Stimulated activated CD8-positive, alpha-beta memory T cell treated with anti-CD3 and anti-CD28 coated beads, Interleukin-12 subunit alpha, Interleukin-12 subunit beta, amount 100 ng/mL, for 4 hours (primary cell): ENCODE results near the gene VSTM2L.

ENCODE experiments used
- DNase-seq: peaks from one replicate; pipeline ENCODE4 v3.0.0-alpha.2; 2020; ENCODE audit warnings: low read depth

Gene VSTM2L

DNA sequence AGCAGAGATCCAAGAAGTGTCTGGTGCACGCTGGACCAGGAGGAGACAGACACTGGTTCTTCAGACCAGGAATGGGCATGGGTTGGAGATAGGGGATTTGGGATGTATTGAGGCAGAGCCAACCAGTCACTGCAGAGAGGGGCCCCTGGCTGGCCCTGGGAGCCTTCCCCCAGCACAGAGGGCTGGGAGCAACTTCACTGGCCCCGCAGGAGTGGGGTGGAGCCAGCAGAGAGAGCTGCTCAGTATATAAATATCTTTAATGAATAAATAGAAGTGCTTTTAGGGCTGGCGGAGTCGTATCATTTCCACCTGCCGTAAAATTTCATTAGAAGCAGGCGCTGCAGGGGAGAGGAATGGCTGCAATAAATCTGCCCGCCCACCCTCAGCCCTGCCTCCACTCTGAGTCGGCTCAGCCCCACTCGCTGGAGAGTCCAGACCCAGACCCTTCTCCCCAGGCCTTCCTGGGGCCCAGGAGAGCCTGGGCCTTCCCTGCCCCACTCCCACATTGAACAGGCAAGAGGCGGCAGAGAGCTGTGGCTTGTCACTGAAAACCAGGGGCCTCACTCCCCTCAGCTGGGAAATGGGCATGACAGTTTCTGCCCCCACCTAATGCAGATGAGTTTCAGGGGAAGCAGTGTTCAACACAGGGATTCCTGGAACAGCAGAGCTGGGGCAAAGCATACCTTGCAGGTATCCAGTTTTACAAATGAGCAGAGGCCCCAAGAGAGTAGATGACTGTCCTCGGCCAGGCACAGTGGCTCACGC is 23.9 kb upstream of the VSTM2L start:
- no peak for DNase-seq

- no peak for DNase-seq
These were observed 23.1 kb upstream of the VSTM2L start for GRCh38 chr20:37879843-37880242.

DNA sequence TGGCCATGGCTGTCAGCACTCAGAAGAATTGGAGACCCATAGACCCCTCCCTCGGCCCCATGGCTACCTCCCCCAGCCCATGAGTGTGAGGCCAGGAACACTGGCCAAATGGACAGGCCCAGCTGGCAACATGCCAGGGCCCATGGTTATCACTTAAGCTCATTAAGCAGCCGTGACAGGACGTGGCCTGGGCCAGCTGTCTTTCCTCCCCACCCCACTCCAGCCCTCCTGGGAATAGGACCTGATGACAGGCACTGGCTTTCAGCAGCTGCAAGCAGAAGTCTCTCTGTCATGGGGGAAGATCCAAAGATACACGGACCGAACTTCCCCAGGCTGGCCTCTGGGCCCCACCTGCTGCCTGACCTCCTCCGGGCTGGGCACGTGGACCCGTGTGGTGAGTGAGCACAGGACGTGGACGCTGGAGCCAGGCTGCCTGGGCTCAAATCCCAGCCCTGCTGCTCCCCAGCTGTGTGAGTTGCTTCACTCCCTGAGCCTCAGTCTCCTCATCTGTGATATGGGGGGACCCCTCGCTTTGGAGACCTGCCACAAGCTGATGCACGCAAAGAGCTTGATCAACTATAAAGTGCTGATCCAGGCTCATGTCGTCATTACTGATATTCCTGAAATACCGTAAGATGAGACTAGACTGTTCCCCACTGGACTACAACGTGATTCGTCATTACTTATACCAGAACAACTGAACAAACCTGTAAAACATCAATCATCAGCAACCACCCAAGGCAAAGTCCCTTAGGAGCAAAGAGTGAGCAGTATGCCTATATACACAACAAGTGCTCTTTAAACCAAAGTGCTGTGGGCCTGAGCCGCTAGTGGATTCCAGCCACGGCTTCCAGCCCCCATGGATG is 22.0 kb upstream of the VSTM2L start:
- DNase-seq: no peak

DNA sequence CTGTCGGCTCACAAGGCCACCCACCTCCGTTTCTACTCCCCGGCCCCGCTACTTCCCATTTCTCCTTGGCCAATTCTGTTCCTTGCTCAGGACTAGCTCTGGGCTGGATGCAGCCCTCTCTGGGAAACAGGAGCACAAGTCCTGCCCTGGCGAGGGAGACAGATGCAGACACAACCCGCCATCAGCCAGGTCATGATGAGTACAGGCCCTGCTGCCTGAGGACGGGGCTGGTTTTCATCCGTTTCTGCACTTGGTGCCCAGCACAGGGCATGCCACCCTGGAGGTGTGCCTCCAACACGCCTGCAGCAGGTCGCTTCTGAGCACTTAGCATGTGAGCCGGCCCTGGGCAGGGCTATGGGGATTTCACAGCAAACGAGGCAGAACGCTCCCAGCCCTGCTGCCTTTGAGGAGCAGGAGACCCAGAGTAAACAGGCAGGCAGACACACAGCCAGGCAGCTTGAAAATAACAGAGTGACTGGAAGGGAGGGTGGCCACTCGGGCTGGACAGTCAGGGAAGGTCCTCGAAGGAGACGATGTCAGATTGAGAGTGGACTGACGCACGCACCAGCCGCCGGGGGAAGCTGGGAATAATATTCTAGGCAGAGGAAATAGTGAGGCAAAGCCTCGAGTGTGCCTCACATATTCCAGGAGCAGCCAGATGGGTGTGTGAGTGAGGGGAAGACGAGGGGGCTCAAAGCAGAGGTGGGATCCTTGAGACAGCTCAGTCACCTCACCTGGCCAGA is 21.2 kb upstream of the VSTM2L start:
- no peak for DNase-seq

DNA sequence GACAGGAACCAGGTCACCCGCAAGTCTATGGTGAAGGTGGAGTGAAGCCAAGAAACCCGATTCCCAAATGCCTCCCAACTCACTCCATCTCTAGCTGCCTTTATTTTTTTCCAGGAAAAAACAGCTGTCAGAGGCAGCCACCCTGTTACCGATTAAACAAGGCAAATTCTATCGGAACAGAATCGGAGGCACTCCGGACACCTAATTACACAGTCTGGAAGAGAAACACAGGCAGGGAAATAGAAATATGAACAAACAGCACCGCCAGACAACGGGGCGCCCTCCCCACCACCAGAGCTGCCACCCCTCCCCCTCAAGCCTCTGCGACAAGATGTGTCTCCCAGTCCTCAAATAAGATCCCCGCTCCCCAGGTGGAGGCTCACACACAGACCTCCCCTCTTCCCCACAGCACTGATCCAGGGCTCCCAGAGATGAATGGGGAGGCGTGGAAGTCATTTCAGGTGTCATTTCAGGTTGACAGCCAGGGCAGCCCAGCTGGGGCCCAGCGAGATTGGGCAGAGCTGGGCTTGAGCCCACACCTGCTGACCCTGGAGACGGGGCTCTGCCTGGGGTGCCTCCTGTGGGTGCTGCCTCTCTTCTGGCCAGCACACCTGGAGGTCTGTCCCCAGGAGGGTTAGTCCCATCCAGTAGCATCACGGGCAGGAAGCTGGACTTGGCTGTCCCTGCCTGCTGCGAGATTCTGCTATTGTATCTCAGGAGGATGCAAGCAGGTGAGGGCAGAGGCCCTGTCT is 19.8 kb upstream of the VSTM2L start:
- DNase-seq: no peak

DNA sequence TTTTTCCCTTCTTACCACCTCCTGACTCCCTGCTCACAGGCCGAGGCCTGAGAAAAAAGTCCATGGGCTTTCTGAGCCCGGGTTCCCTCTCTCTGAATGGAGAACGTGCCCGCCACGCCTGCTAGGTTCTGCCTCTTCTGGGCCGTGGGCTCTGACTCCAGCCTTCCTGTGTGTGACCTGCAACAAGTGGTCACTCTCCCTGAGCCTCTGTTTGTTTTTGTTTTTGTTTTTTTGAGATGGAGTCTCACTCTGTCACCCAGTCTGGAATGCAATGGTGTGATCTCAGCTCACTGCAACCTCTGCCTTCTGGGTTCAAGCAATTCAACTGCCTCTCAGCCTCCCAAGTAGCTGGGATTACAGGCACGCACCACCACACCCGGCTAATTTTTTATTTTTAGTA is 17.9 kb upstream of the VSTM2L start:
- no peak for DNase-seq

GRCh38 chr20:37885593-37886503 is 17.1 kb upstream of the VSTM2L start:
- DNase-seq: no peak

DNA sequence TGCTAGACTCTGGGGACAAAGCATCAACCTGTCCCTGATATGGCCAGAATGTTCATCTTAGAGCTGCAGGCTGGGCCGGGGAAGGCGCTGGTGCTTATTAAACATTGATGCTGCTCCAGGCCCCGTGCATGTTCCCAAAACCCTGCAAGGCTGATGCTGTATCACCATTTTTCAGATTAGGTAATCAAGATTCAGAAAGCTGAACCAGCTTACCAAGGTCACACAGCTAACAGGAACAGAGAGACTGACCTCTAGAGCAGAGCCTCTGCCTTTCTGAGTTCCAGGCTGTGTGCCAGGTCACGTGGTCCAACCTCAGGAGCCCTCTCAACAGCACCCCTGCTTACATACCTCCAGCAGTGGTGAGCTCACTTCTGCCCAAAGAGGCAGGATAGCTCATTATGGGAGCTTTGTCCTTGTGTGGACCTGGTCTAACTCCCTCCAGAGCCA is 16.1 kb upstream of the VSTM2L start:
- DNase-seq: no peak

GRCh38 chr20:37888641-37889040 is 14.3 kb upstream of the VSTM2L start:
- DNase-seq: no peak

GRCh38 chr20:37890108-37890507 is 12.8 kb upstream of the VSTM2L start:
- DNase-seq: no peak

- DNase-seq: no peak
These were observed 12.3 kb upstream of the VSTM2L start for GRCh38 chr20:37890643-37891042.

GRCh38 chr20:37892001-37892400 is 10.9 kb upstream of the VSTM2L start:
- DNase-seq: no peak

- DNase-seq: no peak
These were observed 9.2 kb upstream of the VSTM2L start for GRCh38 chr20:37893566-37894241.

- DNase-seq: no peak
These were observed 8.5 kb upstream of the VSTM2L start for GRCh38 chr20:37894454-37894853.

- no peak for DNase-seq
These were observed 7.8 kb upstream of the VSTM2L start for GRCh38 chr20:37895166-37895565.

GRCh38 chr20:37896932-37897548 is 5.9 kb upstream of the VSTM2L start:
- no peak for DNase-seq

- DNase-seq: no peak
These were observed 4.5 kb upstream of the VSTM2L start for GRCh38 chr20:37898233-37899104.
